ENCODE results near the gene SOCS1.

The SOCS1 gene

GRCh38 chr16:11236461-11237254, 19.3 kb downstream of the SOCS1 start:
- peak overlapping the region; percentile 38 for H3K27ac ChIP-seq (replicated peaks)
- H3K27me3 ChIP-seq (ENCODE audit: insufficient read depth, poor library complexity, severe bottlenecking) = no peaks in the 10 kb centered on the region
- no peak overlapping the region for H3K4me3 ChIP-seq (replicated peaks; ENCODE audit: insufficient read depth, low read length)
- peak; percentile 63; the same call in 1 of the 2 replicates for TF ChIP-seq SPI1 (IDR thresholded peaks at IDR 0.05; ENCODE audit: borderline replicate concordance, low read depth)
- no peak for TF ChIP-seq CTCF (IDR thresholded peaks at IDR 0.05; ENCODE audit: insufficient read depth, low read length)
- no peak for TF ChIP-seq POLR2AphosphoS5 (IDR thresholded peaks at IDR 0.05; ENCODE audit: low read depth)
- no peak for TF ChIP-seq GABPA (IDR thresholded peaks at IDR 0.05; ENCODE audit: low read depth)
- TF ChIP-seq REST (IDR thresholded peaks at IDR 0.05; ENCODE audit: insufficient replicate concordance, low read depth) = no peak
- peak; percentile 94 to 95 for DNase-seq (ENCODE audit: low read depth in 1 of 2, low spot score in 1 of 2)

GRCh38 chr16:11235703-11235991, 20.4 kb downstream of the SOCS1 start:
- TF ChIP-seq CTCF (IDR thresholded peaks at IDR 0.05; ENCODE audit: insufficient read depth, low read length) = no peak
- TF ChIP-seq POLR2AphosphoS5 (IDR thresholded peaks at IDR 0.05; ENCODE audit: low read depth) = no peak
- no peak for TF ChIP-seq SPI1 (IDR thresholded peaks at IDR 0.05; ENCODE audit: borderline replicate concordance, low read depth)
- TF ChIP-seq REST (IDR thresholded peaks at IDR 0.05; ENCODE audit: insufficient replicate concordance, low read depth) = no peak
- Histone ChIP-seq H3K4me3 (replicated peaks; ENCODE audit: insufficient read depth, low read length) (no peak overlapping the region), H3K27me3 (ENCODE audit: insufficient read depth, poor library complexity, severe bottlenecking) (no peaks in the 10 kb centered on the region), H3K27ac (replicated peaks) (peak overlapping the region; percentile 48)
- DNase-seq (ENCODE audit: low read depth in 1 of 2, low spot score in 1 of 2) = peak in 1 of 2 experiments; percentile 63

GRCh38 chr16:11234884-11235702, 20.9 kb downstream of the SOCS1 start:
- H3K27ac ChIP-seq (replicated peaks) = peak overlapping the region; percentile 48
- no peak overlapping the region for H3K4me3 ChIP-seq (replicated peaks; ENCODE audit: insufficient read depth, low read length)
- DNase-seq (ENCODE audit: low read depth in 1 of 2, low spot score in 1 of 2) = peak; percentile 45 to 75
- no peaks in the 10 kb centered on the region for H3K27me3 ChIP-seq (ENCODE audit: insufficient read depth, poor library complexity, severe bottlenecking)
- TF ChIP-seq POLR2AphosphoS5 (IDR thresholded peaks at IDR 0.05; ENCODE audit: low read depth) = no peak
- no peak for TF ChIP-seq REST (IDR thresholded peaks at IDR 0.05; ENCODE audit: insufficient replicate concordance, low read depth)
- no peak for TF ChIP-seq GABPA (IDR thresholded peaks at IDR 0.05; ENCODE audit: low read depth)
- TF ChIP-seq CTCF (IDR thresholded peaks at IDR 0.05; ENCODE audit: insufficient read depth, low read length) = no peak
- TF ChIP-seq SPI1 (IDR thresholded peaks at IDR 0.05; ENCODE audit: borderline replicate concordance, low read depth) = no peak
